GM23248 (cell line): ENCODE results near the gene CROCC. TPM values are rescaled to one million over a fixed set of nuclear protein-coding genes. Genes with fewer than 3 reads are reported as not detected.

Source experiments
- DNase-seq: peaks from one replicate; pipeline ENCODE4 v3.0.0-alpha.2; 2015
- H2AFZ ChIP-seq: fragments of 200-600 bp; sonication (generic); 2 replicates; pipeline ENCODE4 v1.6.1; 2016; ENCODE audit warnings: antibody characterized with exemption
- H3F3A ChIP-seq: fragments of 200-600 bp; sonication (generic); 2 replicates; pipeline ENCODE4 v1.6.1; 2016; ENCODE audit warnings: mild to moderate bottlenecking, antibody characterized with exemption, mixed run types; ENCODE audit not compliant: insufficient read depth
- H3K27ac ChIP-seq: fragments of 200-600 bp; sonication (generic); 2 replicates; pipeline ENCODE4 v1.5.1; 2016; ENCODE audit warnings: mild to moderate bottlenecking
- H3K27me3 ChIP-seq: fragments of 200-600 bp; sonication (generic); replicated peaks from 2 replicates; pipeline ENCODE4 v1.6.1; 2016; ENCODE audit warnings: mild to moderate bottlenecking; ENCODE audit not compliant: insufficient read depth
- H3K36me3 ChIP-seq: fragments of 200-600 bp; sonication (generic); 2 replicates; pipeline ENCODE4 v1.6.1; 2016; ENCODE audit warnings: low read depth, mild to moderate bottlenecking
- H3K4me1 ChIP-seq: fragments of 200-600 bp; sonication (generic); 2 replicates; pipeline ENCODE4 v1.6.1; 2016; ENCODE audit warnings: mild to moderate bottlenecking; ENCODE audit not compliant: insufficient read depth
- H3K4me2 ChIP-seq: fragments of 200-600 bp; sonication (generic); one replicate; pipeline ENCODE4 v1.6.1; 2016; ENCODE audit warnings: mild to moderate bottlenecking; ENCODE audit not compliant: unreplicated experiment
- H3K4me3 ChIP-seq: fragments of 200-600 bp; sonication (generic); 2 replicates; pipeline ENCODE4 v1.5.1; 2016; ENCODE audit warnings: mild to moderate bottlenecking
- H3K79me2 ChIP-seq: fragments of 200-600 bp; sonication (generic); 2 replicates; pipeline ENCODE4 v1.6.1; 2016; ENCODE audit warnings: mild to moderate bottlenecking; ENCODE audit not compliant: insufficient read depth
- H3K9ac ChIP-seq: fragments of 200-600 bp; sonication (generic); 2 replicates; pipeline ENCODE4 v1.6.1; 2016; ENCODE audit warnings: mild to moderate bottlenecking
- H3K9me2 ChIP-seq: fragments of 200-600 bp; sonication (generic); 2 replicates; pipeline ENCODE4 v1.6.1; 2016; ENCODE audit warnings: mixed run types, mild to moderate bottlenecking, moderate library complexity; ENCODE audit not compliant: insufficient read depth
- H3K9me3 ChIP-seq: fragments of 200-600 bp; sonication (generic); one replicate; pipeline ENCODE4 v1.6.1; 2017; ENCODE audit warnings: low read depth
- H4K20me1 ChIP-seq: fragments of 200-600 bp; sonication (generic); 2 replicates; pipeline ENCODE4 v1.6.0; 2016; ENCODE audit not compliant: insufficient read depth
- EZH2 ChIP-seq: fragments of 200-600 bp; sonication (generic); IDR thresholded peaks from 2 replicates; pipeline ENCODE4 v1.6.1; 2018; ENCODE audit warnings: antibody characterized with exemption, mild to moderate bottlenecking; ENCODE audit not compliant: insufficient read depth, poor library complexity, severe bottlenecking
- EZH2phosphoT487 ChIP-seq: fragments of 200-600 bp; sonication (generic); IDR thresholded peaks from 2 replicates; pipeline ENCODE4 v1.6.1; 2018; ENCODE audit warnings: antibody characterized with exemption, moderate library complexity, mild to moderate bottlenecking, low read depth; ENCODE audit not compliant: insufficient read depth
- WGBS, 2 experiments: methylation state at CpG; one replicate each; pipeline ENCODE4 v1.1.6; 2015 to 2017; ENCODE audit warnings: low lambda C conversion rate in 2 of 2, low coverage in 1 of 2; ENCODE audit errors: missing lambda C conversion rate in 2 of 2; 5-methylcytosine and 5-hydroxymethylcytosine counted together
- in situ Hi-C: fragments of 300-500 bp; cut with MboI; formaldehyde crosslinking; loops from 2 replicates; pipeline ENCODE4 v1.15.0; 2020
- polyA plus RNA-seq: library from polyadenylated mRNA; unstranded; fragments of >200 nt; fragmentation: Nextera tagmentation; extraction: Ambion mirVana; gene quantifications from 2 replicates; pipeline ENCODE4 v1.2.1, GENCODE V29; 2016
- total RNA-seq: library from RNA; depleted of rRNA; stranded (reverse); fragments of >200 nt; shearing (Covaris generic); gene quantifications from 2 replicates; pipeline ENCODE4 v1.2.3, GENCODE V29; 2014

The CROCC gene
- total and polyA plus RNA-seq, 2 experiments from 2014 or later: 5.2 to 17.6 TPM

GRCh38 chr1:16955186-16955585 is 33.5 kb downstream of the CROCC start:
- H3K4me3 ChIP-seq: no peak overlapping the region
- H3K27ac ChIP-seq: no peak overlapping the region
- no peak overlapping the region for H3K9ac ChIP-seq
- TF ChIP-seq EZH2 (no peak), EZH2phosphoT487 (no peak)
- no peak for DNase-seq
- H3K36me3 ChIP-seq: no peaks in the 10 kb centered on the region
- in situ Hi-C loops: no loop called here
- H3F3A ChIP-seq: peaks cover 4% of the 10 kb centered on the region; the same call in 1 of the 2 replicates
- WGBS, 2 experiments: 96 to 98% methylated on average over 25 of the region's 25 CpGs
- H2AFZ ChIP-seq: no peak overlapping the region
- no peaks in the 10 kb centered on the region for H4K20me1 ChIP-seq
- no peaks in the 10 kb centered on the region for H3K4me1 ChIP-seq
- no peaks in the 10 kb centered on the region for H3K27me3 ChIP-seq
- no peaks in the 10 kb centered on the region for H3K79me2 ChIP-seq
- no peak overlapping the region for H3K4me2 ChIP-seq
- no peaks in the 10 kb centered on the region for H3K9me3 ChIP-seq
- no peaks in the 10 kb centered on the region for H3K9me2 ChIP-seq

- H4K20me1 ChIP-seq: no peaks in the 10 kb centered on the region
- H3K27ac ChIP-seq: no peak overlapping the region
- H3K9me2 ChIP-seq: no peaks in the 10 kb centered on the region
- no peaks in the 10 kb centered on the region for H3K79me2 ChIP-seq
- in situ Hi-C loops: no loop called here
- WGBS, 2 experiments: 97 to 98% methylated on average over 8 of the region's 8 CpGs
- H3K36me3 ChIP-seq: no peaks in the 10 kb centered on the region
- no peak overlapping the region for H3K4me3 ChIP-seq
- H3F3A ChIP-seq: peaks cover 7% of the 10 kb centered on the region; the same call in 1 of the 2 replicates
- no peaks in the 10 kb centered on the region for H3K27me3 ChIP-seq
- H3K9me3 ChIP-seq: no peaks in the 10 kb centered on the region
- H3K4me1 ChIP-seq: no peaks in the 10 kb centered on the region
- TF ChIP-seq EZH2 (no peak), EZH2phosphoT487 (no peak)
- no peak overlapping the region for H2AFZ ChIP-seq
- H3K4me2 ChIP-seq: no peak overlapping the region
- DNase-seq: no peak
- H3K9ac ChIP-seq: no peak overlapping the region
Observed at GRCh38 chr1:16956775-16957174, 35.0 kb downstream of the CROCC start.

GRCh38 chr1:16957731-16958130 is 36.0 kb downstream of the CROCC start:
- in situ Hi-C loops: no loop called here
- TF ChIP-seq EZH2phosphoT487 (no peak), EZH2 (no peak)

GRCh38 chr1:16958475-16958874 is 36.7 kb downstream of the CROCC start:
- Histone ChIP-seq H3K9me3 (no peaks in the 10 kb centered on the region), H4K20me1 (no peaks in the 10 kb centered on the region), H3K36me3 (no peaks in the 10 kb centered on the region), H3K79me2 (no peaks in the 10 kb centered on the region), H2AFZ (no peak overlapping the region), H3K4me1 (no peaks in the 10 kb centered on the region), H3K27ac (no peak overlapping the region), H3K4me2 (no peak overlapping the region), H3F3A (peaks cover 7% of the 10 kb centered on the region; the same call in 1 of the 2 replicates), H3K9me2 (no peaks in the 10 kb centered on the region), H3K27me3 (no peaks in the 10 kb centered on the region), H3K9ac (no peak overlapping the region), H3K4me3 (no peak overlapping the region)
- WGBS, 2 experiments: 93 to 94% methylated on average over 12 of the region's 12 CpGs
- TF ChIP-seq EZH2phosphoT487: no peak
- no peak for TF ChIP-seq EZH2
- in situ Hi-C loops: no loop called here
- DNase-seq: no peak

More at GRCh38 chr1:16957731-16958130, 36.0 kb downstream of the CROCC start:
- no peaks in the 10 kb centered on the region for H3K27me3 ChIP-seq
- no peaks in the 10 kb centered on the region for H3K36me3 ChIP-seq
- no peaks in the 10 kb centered on the region for H3K4me1 ChIP-seq
- no peaks in the 10 kb centered on the region for H4K20me1 ChIP-seq
- no peak overlapping the region for H3K4me2 ChIP-seq
- 94% methylated on average over 8 of the region's 8 CpGs for WGBS, 2 experiments
- H3K27ac ChIP-seq: no peak overlapping the region
- H3K9ac ChIP-seq: no peak overlapping the region
- no peak overlapping the region for H2AFZ ChIP-seq
- no peaks in the 10 kb centered on the region for H3K9me2 ChIP-seq
- H3F3A ChIP-seq: peaks cover 7% of the 10 kb centered on the region; the same call in 1 of the 2 replicates
- H3K9me3 ChIP-seq: no peaks in the 10 kb centered on the region
- H3K79me2 ChIP-seq: no peaks in the 10 kb centered on the region
- no peak overlapping the region for H3K4me3 ChIP-seq
- DNase-seq: no peak
